ENCODE measurements around the gene MFAP3.
"Not testable (repeated sequence)": the region's sequence is repeated elsewhere in the genome, so short reads cannot be mapped to it uniquely, and the experiment has no call there.

MFAP3 gene

GRCh38 chr5:154058055-154059038, 19.6 kb downstream of the MFAP3 start:
- DNase-seq (ENCODE audit: low spot score): no peak
- in situ Hi-C loops (cut with MboI; ENCODE audit: low sequenced_read_pairs, unreplicated experiment): loop anchor here (25.0 kb wide), 1 partner anchor 554 kb away; no protein-coding TSS in a partner anchor
- TF ChIP-seq CTCF (IDR thresholded peaks at IDR 0.05; ENCODE audit: borderline replicate concordance, control extremely low read depth, extremely low read depth, insufficient read depth, missing control alignments): no peak

GRCh38 chr5:154059039-154059430, 20.3 kb downstream of the MFAP3 start:
- no peak for DNase-seq (ENCODE audit: low spot score)
- in situ Hi-C loops (cut with MboI; ENCODE audit: low sequenced_read_pairs, unreplicated experiment): loop anchor here (25.0 kb wide), 1 partner anchor 553 kb away; no protein-coding TSS in a partner anchor
- TF ChIP-seq CTCF (IDR thresholded peaks at IDR 0.05; ENCODE audit: borderline replicate concordance, control extremely low read depth, extremely low read depth, insufficient read depth, missing control alignments): no peak

- no peak for TF ChIP-seq CTCF (IDR thresholded peaks at IDR 0.05; ENCODE audit: borderline replicate concordance, control extremely low read depth, extremely low read depth, insufficient read depth, missing control alignments)
- in situ Hi-C loops (cut with MboI; ENCODE audit: low sequenced_read_pairs, unreplicated experiment): loop anchor here (25.0 kb wide), 1 partner anchor 553 kb away; no protein-coding TSS in a partner anchor
- no peak for DNase-seq (ENCODE audit: low spot score)
Measured at GRCh38 chr5:154059583-154059982, 20.8 kb downstream of the MFAP3 start.

GRCh38 chr5:154060606-154061005, 21.8 kb downstream of the MFAP3 start:
- no peak for DNase-seq (ENCODE audit: low spot score)
- no peak for TF ChIP-seq CTCF (IDR thresholded peaks at IDR 0.05; ENCODE audit: borderline replicate concordance, control extremely low read depth, extremely low read depth, insufficient read depth, missing control alignments)
- in situ Hi-C loops (cut with MboI; ENCODE audit: low sequenced_read_pairs, unreplicated experiment): loop anchor here (10.0 to 25.0 kb wide), 2 partner anchors 344 to 552 kb away; no protein-coding TSS in a partner anchor

GRCh38 chr5:154063372-154063771, 24.6 kb downstream of the MFAP3 start:
- TF ChIP-seq CTCF (IDR thresholded peaks at IDR 0.05; ENCODE audit: borderline replicate concordance, control extremely low read depth, extremely low read depth, insufficient read depth, missing control alignments): no peak
- no peak for DNase-seq (ENCODE audit: low spot score)
- in situ Hi-C loops (cut with MboI; ENCODE audit: low sequenced_read_pairs, unreplicated experiment): loop anchor here (10.0 to 25.0 kb wide), 2 partner anchors 341 to 549 kb away; no protein-coding TSS in a partner anchor

- TF ChIP-seq CTCF (IDR thresholded peaks at IDR 0.05; ENCODE audit: borderline replicate concordance, control extremely low read depth, extremely low read depth, insufficient read depth, missing control alignments): no peak
- in situ Hi-C loops (cut with MboI; ENCODE audit: low sequenced_read_pairs, unreplicated experiment): loop anchor here (10.0 to 25.0 kb wide), 2 partner anchors 339 to 546 kb away; no protein-coding TSS in a partner anchor
Measured at GRCh38 chr5:154065971-154066370, 27.2 kb downstream of the MFAP3 start.

GRCh38 chr5:154069854-154070253, 31.1 kb downstream of the MFAP3 start:
- not testable (repeated sequence) for DNase-seq (ENCODE audit: low spot score)
- in situ Hi-C loops (cut with MboI; ENCODE audit: low sequenced_read_pairs, unreplicated experiment): loop anchor here (10.0 to 25.0 kb wide), 3 partner anchors 115 to 542 kb away; no protein-coding TSS in a partner anchor

More at GRCh38 chr5:154065971-154066370, 27.2 kb downstream of the MFAP3 start:
- DNase-seq (ENCODE audit: low spot score): no peak

All from GM13976 (cell line).